Astrocyte (in vitro differentiated cells and primary cell): ENCODE data around the gene COQ5. TPM values are rescaled to one million over a fixed set of nuclear protein-coding genes. Genes with fewer than 3 reads are reported as not detected.

Source experiments
- DNase-seq: peaks from one replicate; pipeline ENCODE4 v3.0.0-alpha.2; 2010; ENCODE audit warnings: low read depth
- FAIRE-seq: peaks from 2 replicates; lab custom pipeline; 2011; peaks lifted over from hg19 to GRCh38; lab: Jason Lieb, UNC
- H2AFZ ChIP-seq: 2 replicates; pipeline ENCODE4 v1.6.0; 2012; ENCODE audit warnings: low read depth, low read length, inconsistent platforms
- H3K27ac ChIP-seq: 2 replicates; pipeline ENCODE4 v1.5.1; 2011; ENCODE audit warnings: low read depth, low read length, inconsistent platforms
- H3K27me3 ChIP-seq: 2 replicates; pipeline ENCODE4 v1.6.0; 2011; ENCODE audit warnings: low read length, inconsistent platforms; ENCODE audit not compliant: insufficient read depth
- H3K36me3 ChIP-seq: 2 replicates; pipeline ENCODE4 v1.5.1; 2011; ENCODE audit warnings: low read length, inconsistent platforms; ENCODE audit not compliant: insufficient read depth
- H3K4me1 ChIP-seq: 2 replicates; pipeline ENCODE4 v1.5.1; 2011; ENCODE audit warnings: low read length, inconsistent platforms; ENCODE audit not compliant: insufficient read depth
- H3K4me2 ChIP-seq: 2 replicates; pipeline ENCODE4 v1.6.0; 2012; ENCODE audit warnings: low read length, inconsistent platforms
- H3K4me3 ChIP-seq: 2 replicates; pipeline ENCODE4 v1.5.1; 2011; ENCODE audit warnings: low read depth, mild to moderate bottlenecking, low read length, inconsistent platforms; ENCODE audit not compliant: insufficient read depth
- H3K79me2 ChIP-seq: 2 replicates; pipeline ENCODE4 v1.6.0; 2012; ENCODE audit warnings: mild to moderate bottlenecking, low read length, inconsistent platforms; ENCODE audit not compliant: insufficient read depth
- H3K9ac ChIP-seq: 2 replicates; pipeline ENCODE4 v1.6.0; 2012; ENCODE audit warnings: mild to moderate bottlenecking, low read length, inconsistent platforms
- H3K9me3 ChIP-seq: 2 replicates; pipeline ENCODE4 v1.5.1; 2012; ENCODE audit warnings: low read depth, mild to moderate bottlenecking, low read length, inconsistent platforms; ENCODE audit not compliant: insufficient read depth
- H4K20me1 ChIP-seq: 2 replicates; pipeline ENCODE4 v1.6.0; 2012; ENCODE audit warnings: low read length, inconsistent platforms; ENCODE audit not compliant: insufficient read depth
- H3K27ac Mint-ChIP-seq: one replicate; pipeline ENCODE4 v1.8.0; 2021; ENCODE audit warnings: mild to moderate bottlenecking, mixed read lengths; ENCODE audit not compliant: unreplicated experiment
- H3K27me3 Mint-ChIP-seq: one replicate; pipeline ENCODE4 v1.8.0; 2021; ENCODE audit warnings: low read depth, mixed read lengths; ENCODE audit not compliant: unreplicated experiment
- H3K36me3 Mint-ChIP-seq: one replicate; pipeline ENCODE4 v1.8.0; 2021; ENCODE audit warnings: low read depth, mixed read lengths; ENCODE audit not compliant: unreplicated experiment
- H3K4me1 Mint-ChIP-seq: one replicate; pipeline ENCODE4 v1.8.0; 2021; ENCODE audit warnings: low read depth, mixed read lengths; ENCODE audit not compliant: unreplicated experiment
- H3K4me3 Mint-ChIP-seq: one replicate; pipeline ENCODE4 v1.8.0; 2021; ENCODE audit warnings: mild to moderate bottlenecking, moderate library complexity, mixed read lengths; ENCODE audit not compliant: unreplicated experiment
- H3K9me3 Mint-ChIP-seq: one replicate; pipeline ENCODE4 v1.8.0; 2021; ENCODE audit warnings: mild to moderate bottlenecking, mixed read lengths; ENCODE audit not compliant: unreplicated experiment
- CTCF ChIP-seq: IDR thresholded peaks from 2 replicates; pipeline ENCODE4 v1.5.1; 2011; ENCODE audit warnings: low read depth, mild to moderate bottlenecking, inconsistent platforms, low read length, moderate library complexity; ENCODE audit not compliant: insufficient read depth
- EZH2 ChIP-seq: IDR thresholded peaks from 2 replicates; pipeline ENCODE4 v1.6.1; 2012; ENCODE audit warnings: mild to moderate bottlenecking, low read length, inconsistent platforms; ENCODE audit not compliant: insufficient read depth
- total RNA-seq: library from RNA; stranded (reverse); gene quantifications from 2 replicates; pipeline ENCODE4 v1.2.1, GENCODE V29; 2021

The COQ5 gene
- total RNA-seq, 1 donor from 2014 or later = 23.4 TPM

GRCh38 chr12:120573560-120573959 is 44.6 kb upstream of the COQ5 start:
- no peaks in the 10 kb centered on the region for H3K9me3 ChIP-seq
- H4K20me1 ChIP-seq = peaks cover 19% of the 10 kb centered on the region
- H3K4me1 ChIP-seq = peaks cover 11% of the 10 kb centered on the region
- Mint-ChIP-seq H3K4me3 (no peak overlapping the region), H3K36me3 (peaks cover 28% of the 10 kb centered on the region), H3K9me3 (no peaks in the 10 kb centered on the region), H3K27me3 (no peaks in the 10 kb centered on the region), H3K27ac (no peak overlapping the region), H3K4me1 (peaks cover 6% of the 10 kb centered on the region)
- H3K9ac ChIP-seq = no peak overlapping the region
- TF ChIP-seq EZH2 = no peak
- TF ChIP-seq CTCF = no peak
- H3K27me3 ChIP-seq = no peaks in the 10 kb centered on the region
- H3K79me2 ChIP-seq = peaks cover 6% of the 10 kb centered on the region
- FAIRE-seq (no peak), DNase-seq (no peak)
- no peak overlapping the region for H3K4me2 ChIP-seq
- no peak overlapping the region for H3K27ac ChIP-seq
- no peak overlapping the region for H2AFZ ChIP-seq
- peaks cover 48% of the 10 kb centered on the region for H3K36me3 ChIP-seq
- H3K4me3 ChIP-seq = no peak overlapping the region

- H3K27me3 ChIP-seq = no peaks in the 10 kb centered on the region
- H4K20me1 ChIP-seq = peaks cover 14% of the 10 kb centered on the region
- H3K27ac ChIP-seq = peak overlapping the region; percentile 44
- H3K4me1 ChIP-seq = peaks cover 11% of the 10 kb centered on the region
- Mint-ChIP-seq H3K4me1 (peaks cover 1% of the 10 kb centered on the region), H3K4me3 (no peak overlapping the region), H3K27ac (peak overlapping the region; percentile 21), H3K27me3 (no peaks in the 10 kb centered on the region), H3K9me3 (no peaks in the 10 kb centered on the region), H3K36me3 (peaks cover 33% of the 10 kb centered on the region)
- no peak overlapping the region for H3K4me3 ChIP-seq
- DNase-seq (peak; percentile 76), FAIRE-seq (no peak)
- H2AFZ ChIP-seq = no peak overlapping the region
- TF ChIP-seq CTCF (no peak), EZH2 (no peak)
- H3K36me3 ChIP-seq = peaks cover 41% of the 10 kb centered on the region
- H3K9ac ChIP-seq = peak overlapping the region; percentile 10
- no peaks in the 10 kb centered on the region for H3K9me3 ChIP-seq
- H3K4me2 ChIP-seq = peak overlapping the region; percentile 50
- H3K79me2 ChIP-seq = peaks cover 6% of the 10 kb centered on the region
These were observed 42.3 kb upstream of the COQ5 start for GRCh38 chr12:120571299-120571698.

- H3K36me3 ChIP-seq = peaks cover 59% of the 10 kb centered on the region
- H3K27ac Mint-ChIP-seq = no peak overlapping the region
These were observed 34.5 kb upstream of the COQ5 start for GRCh38 chr12:120563495-120563894.

More at GRCh38 chr12:120563495-120563894, 34.5 kb upstream of the COQ5 start:
- Histone ChIP-seq H3K4me2 (no peak overlapping the region), H2AFZ (no peak overlapping the region), H4K20me1 (peaks cover 37% of the 10 kb centered on the region), H3K27ac (no peak overlapping the region), H3K9me3 (no peaks in the 10 kb centered on the region), H3K27me3 (no peaks in the 10 kb centered on the region), H3K4me1 (no peaks in the 10 kb centered on the region), H3K9ac (no peak overlapping the region), H3K4me3 (no peak overlapping the region), H3K79me2 (no peaks in the 10 kb centered on the region)
- Mint-ChIP-seq H3K27me3 (no peaks in the 10 kb centered on the region), H3K4me3 (no peak overlapping the region), H3K36me3 (peaks cover 13% of the 10 kb centered on the region), H3K4me1 (no peaks in the 10 kb centered on the region), H3K9me3 (no peaks in the 10 kb centered on the region)
- FAIRE-seq (no peak), DNase-seq (no peak)
- TF ChIP-seq CTCF = no peak
- TF ChIP-seq EZH2 = no peak
